Right renal cortex interstitium (tissue), 3 donors: ENCODE measurements around the gene BEND5. TPM values are rescaled to one million over a fixed set of nuclear protein-coding genes. Genes with fewer than 3 reads are reported as not detected.
A peak's percentile ranks its signal among the peaks of the same experiment; 100 is the strongest.

ENCODE experiments used
- DNase-seq, 3 donors: peaks; one replicate each; pipeline ENCODE4 v3.0.0-alpha.2; 2013; ENCODE audit warnings: low read depth in 3 of 3, low spot score in 2 of 3
- polyA plus RNA-seq, 3 donors: library from polyadenylated mRNA; unstranded; fragments of 120-200 nt; gene quantifications; one replicate each; pipeline ENCODE4 v1.2.1, GENCODE V29; 2013; ENCODE audit not compliant: insufficient read length in 3 of 3

Gene BEND5
- polyA plus RNA-seq, 3 donors = 28.3 to 30.2 (median 28.8) TPM

DNA sequence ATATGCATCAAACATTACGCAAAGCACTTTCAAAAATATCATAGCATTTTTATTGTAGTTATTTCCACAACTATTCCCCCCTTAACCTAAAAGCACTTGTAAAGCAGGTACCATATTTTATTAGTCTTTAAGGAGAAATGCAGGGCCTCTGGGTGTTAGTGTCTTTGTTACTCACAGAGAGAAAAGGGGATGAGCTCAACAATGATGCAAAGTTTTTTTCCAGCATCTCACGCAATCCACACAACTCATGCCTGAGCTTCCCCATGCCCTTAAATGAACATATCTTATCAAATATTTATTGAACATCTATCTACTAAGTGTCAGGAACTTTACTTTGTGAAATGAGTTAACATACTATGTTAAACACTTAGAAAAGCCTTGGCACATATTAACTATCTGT, 50.6 kb downstream of the BEND5 start:
- no peak for DNase-seq

DNA sequence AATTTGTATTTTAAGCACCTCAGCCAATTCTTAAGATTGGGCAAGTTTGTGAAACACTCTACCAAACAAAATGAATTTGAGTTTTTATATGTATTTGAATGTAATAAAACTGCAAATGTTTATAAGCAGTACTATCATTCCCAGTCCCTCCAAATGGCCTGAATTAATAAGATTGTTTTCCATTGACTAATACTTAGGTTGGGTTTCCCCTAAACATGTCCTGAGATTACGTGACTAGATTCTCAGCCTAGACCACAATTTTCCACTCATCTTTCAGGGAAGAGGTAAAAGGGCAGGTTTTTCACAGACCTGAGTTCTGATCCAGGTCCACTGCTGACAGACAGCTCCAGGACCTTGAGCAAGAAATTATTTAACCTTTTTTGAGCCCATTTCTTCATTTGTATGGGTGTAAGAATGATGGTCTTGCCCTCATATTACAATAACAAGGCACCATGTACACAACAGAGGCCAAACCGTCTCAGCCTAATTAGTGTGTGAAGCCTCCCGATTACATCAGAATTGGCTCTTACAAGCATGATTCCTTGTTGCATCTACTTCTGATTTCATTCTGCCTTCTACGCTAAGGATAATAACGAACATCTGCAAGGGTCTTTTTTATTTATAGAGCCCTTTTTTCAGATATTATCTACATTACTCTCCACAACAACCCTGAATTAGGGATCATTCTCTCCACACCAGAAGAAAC, 51.2 kb downstream of the BEND5 start:
- no peak for DNase-seq

GRCh38 chr1:48720929-48721328, 55.8 kb downstream of the BEND5 start:
- no peak for DNase-seq

DNA sequence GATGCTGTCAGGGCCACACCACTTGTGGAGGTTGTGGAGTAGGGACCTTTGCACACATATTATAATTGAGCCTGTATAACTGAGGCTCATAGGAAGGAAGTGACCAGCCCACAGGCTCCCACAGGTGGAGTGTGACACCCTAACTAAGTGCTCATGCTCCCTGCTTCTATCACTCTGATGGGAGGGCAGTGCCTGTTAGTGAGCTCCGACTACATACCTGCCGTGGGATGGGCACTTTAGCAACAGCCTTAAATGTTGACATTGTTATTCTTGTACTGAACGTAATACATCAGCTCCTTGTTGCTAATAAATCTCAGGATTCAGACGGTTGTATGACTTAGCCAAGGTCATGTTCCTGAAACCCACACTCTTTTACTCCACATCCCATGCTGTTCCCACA, 58.0 kb downstream of the BEND5 start:
- DNase-seq = no peak

- DNase-seq = no peak
Measured at GRCh38 chr1:48718116-48718630, 58.5 kb downstream of the BEND5 start.

- DNase-seq = no peak
Measured at GRCh38 chr1:48717082-48717481, 59.6 kb downstream of the BEND5 start.

GRCh38 chr1:48715921-48716320, 60.8 kb downstream of the BEND5 start:
- DNase-seq = no peak

DNA sequence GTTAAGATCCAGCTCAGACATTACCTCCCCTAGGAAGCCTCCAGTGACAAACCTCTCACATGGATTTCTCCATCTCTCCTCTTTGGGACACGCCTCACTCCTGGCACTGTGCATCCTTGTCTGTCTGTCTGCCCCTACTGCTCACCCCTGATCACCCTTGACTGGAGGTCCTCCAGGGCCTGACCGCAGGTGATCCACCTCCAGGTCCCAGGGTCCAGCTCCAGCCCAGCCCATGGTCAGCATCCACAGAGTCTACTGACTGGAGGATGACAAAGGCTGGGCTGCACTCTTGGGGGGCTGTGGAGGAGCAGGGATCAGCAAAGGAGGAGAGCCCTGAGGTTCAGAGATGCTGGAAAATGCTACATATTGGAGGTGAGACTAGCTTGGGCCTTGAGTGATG, 65.8 kb downstream of the BEND5 start:
- no peak for DNase-seq

DNA sequence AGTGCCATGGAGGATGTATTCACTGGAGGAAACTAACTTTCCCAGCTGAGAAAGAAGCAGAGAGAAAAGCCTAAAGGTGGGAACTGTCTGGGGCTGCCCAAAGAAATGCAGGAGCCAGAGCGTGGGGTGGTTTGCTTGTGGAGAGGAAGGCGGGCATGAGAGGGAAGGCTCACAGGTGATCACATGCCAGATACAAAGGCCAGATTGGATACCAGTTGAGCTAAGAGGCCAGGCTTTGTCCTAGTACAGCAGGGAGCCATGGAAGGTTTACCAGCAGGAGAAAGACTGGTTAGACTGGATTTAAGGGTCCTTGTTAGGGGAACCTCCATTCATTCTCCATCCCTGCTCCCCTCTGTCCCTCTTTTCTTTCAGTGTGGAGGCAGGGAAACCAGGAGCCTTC, 66.4 kb downstream of the BEND5 start:
- DNase-seq = no peak

- DNase-seq = no peak
Measured at GRCh38 chr1:48704736-48705135, 72.0 kb downstream of the BEND5 start.

DNA sequence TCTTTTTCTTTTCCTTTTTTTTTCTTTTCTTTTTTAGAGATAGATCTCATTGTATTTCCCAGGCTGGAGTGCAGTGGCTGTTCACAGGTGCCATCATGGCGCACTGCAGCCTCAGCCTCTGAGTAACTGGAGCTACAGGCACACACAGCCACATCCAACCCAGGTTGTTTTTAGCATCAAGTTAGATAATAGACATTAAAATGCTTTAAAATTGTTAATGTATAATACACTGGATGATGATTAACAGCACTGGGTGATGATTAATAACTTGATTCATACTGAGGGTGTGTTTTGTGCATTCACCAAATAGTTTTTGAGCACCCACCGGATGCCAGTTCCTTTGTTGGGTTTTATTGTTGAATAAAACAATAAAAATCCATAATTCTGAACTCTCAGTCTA, 75.2 kb downstream of the BEND5 start:
- no peak for DNase-seq

DNA sequence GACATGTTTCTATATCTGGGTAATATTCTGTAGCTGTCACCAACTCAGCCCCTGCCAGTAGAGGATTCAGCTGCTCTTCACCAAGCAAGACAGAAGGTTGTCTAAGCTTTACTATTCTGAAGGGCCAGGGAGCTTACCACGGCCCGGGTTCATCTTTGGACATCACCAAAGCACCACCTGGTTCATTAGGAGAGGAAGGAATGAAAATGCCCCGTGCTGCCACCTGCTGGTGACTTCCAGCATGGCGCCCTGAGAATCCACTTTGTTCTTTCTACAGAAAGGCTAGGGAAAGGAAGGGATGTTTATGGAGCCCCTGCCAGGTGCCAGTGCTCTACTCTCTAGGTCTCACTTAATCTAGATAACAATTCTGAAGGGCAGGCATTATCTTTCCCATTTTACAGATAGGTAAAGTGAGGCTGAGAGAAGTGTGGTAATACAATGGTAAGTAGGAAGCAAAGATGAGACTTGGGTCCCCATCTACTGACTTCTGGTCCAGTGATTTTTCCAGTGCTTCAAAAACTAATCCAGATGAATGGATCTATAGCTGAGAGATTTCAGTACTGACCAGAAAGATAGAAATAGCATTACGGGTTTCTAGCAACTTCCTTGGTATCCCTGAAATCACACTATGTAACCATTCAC, 79.5 kb downstream of the BEND5 start:
- DNase-seq = no peak

GRCh38 chr1:48695161-48695560, 81.5 kb downstream of the BEND5 start:
- DNase-seq = no peak

DNA sequence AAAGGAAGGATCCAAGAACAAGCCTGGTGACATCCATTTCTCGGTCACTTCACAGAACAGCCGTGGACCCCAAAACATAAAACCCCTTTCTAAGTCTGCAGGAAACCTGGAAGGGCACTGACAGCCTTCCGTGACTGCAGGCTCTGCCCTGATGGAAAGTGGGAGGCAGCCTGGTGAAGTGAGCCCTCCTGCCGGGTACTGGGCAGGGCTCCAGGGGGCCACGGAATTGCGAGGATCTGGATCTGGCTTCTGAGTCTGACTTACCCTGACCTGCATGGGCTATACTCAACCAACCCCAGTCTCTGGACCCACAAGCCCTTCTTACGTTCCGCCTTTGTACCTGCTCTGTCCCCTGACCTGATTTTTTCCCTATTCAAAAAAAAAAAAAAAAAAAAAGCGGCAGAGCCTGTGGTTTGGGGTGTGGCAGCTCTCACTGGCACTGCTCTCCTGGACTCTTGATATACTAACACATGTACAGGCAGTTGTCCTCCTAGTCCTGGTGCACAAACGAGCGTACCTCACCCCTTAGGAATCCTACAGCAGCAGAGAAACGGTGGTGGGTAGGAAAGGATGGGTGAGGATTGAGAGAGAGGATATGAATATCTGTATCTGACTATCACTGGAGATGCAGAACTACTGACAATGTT, 82.9 kb downstream of the BEND5 start:
- no peak for DNase-seq

DNA sequence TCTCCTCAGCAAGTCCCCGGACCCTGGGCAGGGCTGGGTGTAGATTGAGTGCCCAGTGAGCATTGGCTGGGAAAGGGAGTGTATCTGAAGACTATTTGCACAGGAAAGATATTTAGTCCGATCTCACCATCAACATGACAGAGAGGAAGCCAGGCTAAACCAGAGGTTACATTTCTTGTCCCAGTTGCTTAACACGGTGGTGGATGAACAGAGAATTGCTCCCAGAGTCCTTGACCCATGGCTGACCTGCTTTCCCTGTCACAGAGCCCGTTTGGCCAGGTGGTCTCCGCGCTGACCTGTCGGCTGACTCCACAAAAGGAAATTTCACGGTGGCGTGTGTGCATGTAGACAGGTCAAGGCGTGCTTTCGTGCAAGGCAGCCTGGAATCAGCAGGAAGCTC, 83.5 kb downstream of the BEND5 start:
- DNase-seq = no peak

DNA sequence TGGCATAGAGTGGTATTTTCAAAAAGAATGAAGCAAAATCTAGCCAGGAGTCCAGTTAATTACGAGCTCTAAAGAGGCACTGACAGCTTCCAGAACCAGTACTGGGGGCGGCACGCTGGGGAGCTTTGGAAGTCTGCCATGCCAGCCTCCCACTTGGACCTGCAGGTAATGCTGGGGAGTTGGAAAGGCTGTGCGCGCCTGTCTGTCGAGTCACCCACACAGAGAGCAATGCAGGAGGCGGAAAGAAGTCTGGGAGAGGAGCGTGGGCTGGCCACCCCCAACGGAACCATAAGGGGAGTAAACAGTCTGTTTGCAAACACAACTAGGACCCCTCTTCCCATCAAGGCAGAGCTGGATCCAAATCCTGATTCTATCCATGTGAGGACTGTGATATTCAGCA, 84.5 kb downstream of the BEND5 start:
- DNase-seq = no peak

DNA sequence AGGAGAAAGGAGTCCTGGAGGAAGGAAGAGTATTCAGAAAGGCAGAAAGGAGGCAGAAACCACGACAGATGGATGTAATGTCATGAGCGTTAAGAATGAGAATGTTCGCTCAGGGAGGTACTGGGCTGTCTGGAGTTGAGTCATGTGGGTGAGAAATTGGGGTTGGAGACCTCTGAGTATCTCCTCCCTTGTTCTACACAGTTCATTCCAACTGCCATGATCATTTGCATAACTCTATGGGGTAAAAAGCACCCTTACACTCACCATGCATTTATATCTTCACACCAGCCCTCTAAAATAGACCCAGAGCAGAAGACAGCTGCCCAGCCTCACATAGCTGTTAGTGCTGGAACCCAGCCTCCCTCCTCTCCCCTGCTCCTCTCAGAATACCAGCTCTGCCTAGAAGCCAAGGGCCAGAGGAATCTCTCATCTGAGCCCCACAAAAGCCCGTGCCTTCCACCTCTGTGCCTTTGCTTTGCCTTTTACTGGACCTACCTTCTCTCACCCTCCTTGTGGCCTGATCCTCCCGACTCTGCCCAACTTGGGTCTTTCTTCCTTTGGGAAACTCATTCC, 85.2 kb downstream of the BEND5 start:
- no peak for DNase-seq

DNA sequence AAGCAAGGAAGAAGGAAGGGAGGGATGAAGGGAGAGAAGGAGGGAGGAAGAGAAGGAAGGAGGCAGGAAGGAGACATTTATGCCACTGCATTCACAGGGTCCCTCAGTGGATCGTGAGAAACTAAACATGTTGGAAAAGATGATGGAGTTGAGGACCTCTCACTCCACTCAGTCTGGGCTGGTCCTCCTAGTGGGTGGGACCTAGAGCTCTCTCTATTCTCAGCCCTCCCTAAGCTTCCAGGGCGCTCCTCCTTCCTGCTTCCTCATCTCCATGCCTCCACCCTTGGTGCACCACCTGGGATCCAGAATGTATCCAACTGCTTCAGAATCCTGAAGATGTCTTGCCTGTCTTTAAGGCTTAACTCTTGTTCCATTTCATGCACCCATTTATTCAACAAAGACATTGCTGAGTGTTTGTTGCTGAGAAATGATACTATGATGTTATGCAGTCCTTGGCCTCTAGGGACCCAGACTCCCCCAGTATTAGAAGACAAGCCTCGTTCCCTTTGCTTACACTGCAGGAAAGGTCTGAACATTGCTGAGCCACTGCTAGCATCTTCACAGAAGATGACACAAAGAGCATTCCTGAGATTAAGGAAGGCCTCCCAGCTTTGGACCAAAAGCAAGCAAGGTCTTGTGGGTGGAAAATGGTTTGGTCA, 88.5 kb downstream of the BEND5 start:
- no peak for DNase-seq

GRCh38 chr1:48687282-48688045, 89.2 kb downstream of the BEND5 start:
- peak in 1 of 3 donors; percentile 36 for DNase-seq

DNA sequence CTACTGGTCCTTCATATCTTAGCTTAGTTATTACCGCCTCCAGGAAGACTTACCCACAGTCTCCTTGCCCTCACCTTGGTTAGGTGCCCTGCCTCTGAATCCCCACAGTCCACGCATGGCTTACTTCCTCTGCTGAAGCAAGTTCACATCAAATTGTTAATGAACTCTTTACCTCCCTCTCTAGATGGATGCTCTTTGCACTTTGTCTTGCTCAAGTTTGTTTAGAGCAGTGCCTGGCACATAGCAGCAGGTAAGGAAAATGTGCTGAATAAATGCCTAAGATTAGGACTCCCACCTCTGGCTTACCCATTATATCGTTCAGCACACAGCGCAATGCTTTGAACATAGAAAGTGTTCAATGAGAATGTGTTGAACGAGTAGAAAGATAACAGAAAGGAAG, 90.5 kb downstream of the BEND5 start:
- no peak for DNase-seq
